Ishikawa (cell line): ENCODE data around the gene PRC1.

Experiments used
- CEBPB ChIP-seq: IDR thresholded peaks from 2 replicates; pipeline ENCODE4 v1.6.1; 2012
- CREB1 ChIP-seq: IDR thresholded peaks from 2 replicates; pipeline ENCODE4 v1.6.1; 2012; ENCODE audit warnings: low read depth
- EGR1 ChIP-seq: IDR thresholded peaks from 2 replicates; pipeline ENCODE4 v1.6.1; 2012
- EP300 ChIP-seq: IDR thresholded peaks from 2 replicates; pipeline ENCODE4 v1.6.1; 2012; ENCODE audit warnings: borderline replicate concordance
- FOXM1 ChIP-seq: IDR thresholded peaks from 2 replicates; pipeline ENCODE4 v1.6.1; 2012; ENCODE audit warnings: low read depth, borderline replicate concordance
- NFIC ChIP-seq: IDR thresholded peaks from 2 replicates; pipeline ENCODE4 v1.6.1; 2012
- RAD21 ChIP-seq: IDR thresholded peaks from 2 replicates; pipeline ENCODE4 v1.6.1; 2012; ENCODE audit warnings: low read depth
- REST ChIP-seq: IDR thresholded peaks from 2 replicates; pipeline ENCODE4 v1.6.1; 2012; ENCODE audit warnings: low read depth, mild to moderate bottlenecking
- TAF1 ChIP-seq: IDR thresholded peaks from 2 replicates; pipeline ENCODE4 v1.6.1; 2012; ENCODE audit warnings: low read depth, mild to moderate bottlenecking
- TCF12 ChIP-seq: IDR thresholded peaks from 2 replicates; pipeline ENCODE4 v1.6.1; 2012; ENCODE audit warnings: low read depth
- TEAD4 ChIP-seq: IDR thresholded peaks from 2 replicates; pipeline ENCODE4 v1.6.1; 2012
- USF1 ChIP-seq: IDR thresholded peaks from 2 replicates; pipeline ENCODE4 v1.6.1; 2012
- YY1 ChIP-seq: IDR thresholded peaks from 2 replicates; pipeline ENCODE4 v1.6.1; 2012; ENCODE audit warnings: low read depth
- ZBTB7A ChIP-seq: IDR thresholded peaks from 2 replicates; pipeline ENCODE4 v1.6.1; 2012; ENCODE audit warnings: low read depth
- TF ChIP-seq, protein P1 (sequence below): IDR thresholded peaks from 2 replicates; pipeline ENCODE4 v1.6.1; 2012

The PRC1 gene

DNA sequence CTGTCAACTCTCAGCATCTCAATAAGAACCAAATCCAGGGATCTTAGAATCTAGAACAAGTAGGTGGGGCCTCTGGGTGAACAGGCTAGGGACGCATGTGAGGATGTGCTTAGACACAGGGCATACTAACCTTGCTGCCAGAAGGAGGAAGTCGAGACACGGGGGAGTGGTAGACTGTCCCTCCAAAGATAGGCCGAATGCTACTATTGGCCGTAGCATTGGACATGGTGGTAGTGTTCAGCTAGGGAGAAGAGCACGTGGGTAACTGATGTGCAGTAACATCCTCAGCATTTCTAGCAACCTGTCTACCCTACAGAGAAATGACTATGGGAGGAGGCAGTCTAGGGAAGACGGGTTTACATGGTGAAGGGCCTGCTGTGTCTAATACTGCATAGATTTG lies 24.1 kb downstream of the PRC1 start:
- TF ChIP-seq YY1 (no peak), REST (no peak), NFIC (no peak), EGR1 (no peak), USF1 (no peak), TEAD4 (no peak), RAD21 (no peak), CREB1 (no peak), FOXM1 (no peak), TCF12 (no peak), CEBPB (no peak), ZBTB7A (no peak), TAF1 (no peak), EP300 (no peak)
- TF ChIP-seq, protein P1, sequence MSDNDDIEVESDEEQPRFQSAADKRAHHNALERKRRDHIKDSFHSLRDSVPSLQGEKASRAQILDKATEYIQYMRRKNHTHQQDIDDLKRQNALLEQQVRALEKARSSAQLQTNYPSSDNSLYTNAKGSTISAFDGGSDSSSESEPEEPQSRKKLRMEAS = no peak

GRCh38 chr15:90968434-90968833 lies 25.9 kb downstream of the PRC1 start:
- TF ChIP-seq EGR1 = no peak
- no peak for TF ChIP-seq TEAD4
- TF ChIP-seq CREB1 = no peak
- no peak for TF ChIP-seq USF1
- no peak for TF ChIP-seq YY1
- TF ChIP-seq, protein P1 = no peak
- no peak for TF ChIP-seq CEBPB
- no peak for TF ChIP-seq EP300
- no peak for TF ChIP-seq RAD21
- no peak for TF ChIP-seq REST
- no peak for TF ChIP-seq ZBTB7A
- TF ChIP-seq FOXM1 = no peak
- no peak for TF ChIP-seq TAF1
- no peak for TF ChIP-seq TCF12
- TF ChIP-seq NFIC = no peak

DNA sequence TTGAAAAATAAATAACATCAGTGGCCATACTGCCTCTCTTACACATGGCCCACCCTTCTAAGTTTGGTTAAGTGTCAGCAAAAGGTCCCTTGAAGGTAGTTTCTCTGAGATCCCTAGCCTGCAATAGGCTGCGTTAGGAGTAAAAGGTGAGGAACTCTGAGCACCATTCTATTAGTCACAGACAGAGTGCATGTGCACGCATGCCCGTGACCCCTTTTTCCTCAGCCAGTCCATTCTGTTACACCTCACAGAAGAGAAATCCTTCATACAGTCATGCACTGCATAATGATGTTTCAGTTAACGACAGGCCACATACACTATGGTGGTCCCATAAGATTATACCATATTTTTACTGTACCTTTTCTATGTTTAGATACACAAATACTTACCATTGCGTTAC lies 27.1 kb downstream of the PRC1 start:
- no peak for TF ChIP-seq RAD21
- TF ChIP-seq ZBTB7A = no peak
- no peak for TF ChIP-seq TAF1
- no peak for TF ChIP-seq CREB1
- TF ChIP-seq REST = no peak
- no peak for TF ChIP-seq USF1
- no peak for TF ChIP-seq EP300
- TF ChIP-seq, protein P1 = no peak
- TF ChIP-seq TEAD4 = no peak
- TF ChIP-seq EGR1 = no peak
- no peak for TF ChIP-seq YY1
- no peak for TF ChIP-seq CEBPB
- TF ChIP-seq NFIC = no peak
- TF ChIP-seq TCF12 = no peak
- no peak for TF ChIP-seq FOXM1
